Esophagus muscularis mucosa (tissue), 4 donors: ENCODE measurements around the gene THUMPD3. TPM values are rescaled to one million over a fixed set of nuclear protein-coding genes. Genes with fewer than 3 reads are reported as not detected.

ENCODE experiments used
- DNase-seq: peaks from one replicate; pipeline ENCODE4 v3.0.0-alpha.2; 2017; ENCODE audit errors: extremely low spot score
- H3K27ac ChIP-seq, 4 donors: fragments of 200-600 bp; sonication (generic); replicated peaks in 1 of 4; 1 replicate in 3 of 4; 2 replicates in 1 of 4; pipeline ENCODE4 v1.5.1; 2016 to 2019; ENCODE audit warnings: mild to moderate bottlenecking in 1 of 4
- H3K27me3 ChIP-seq, 4 donors: fragments of 200-600 bp; sonication (generic); one replicate each; pipeline versions ENCODE4 v1.5.1 to v1.6.0; 2016 to 2019
- H3K36me3 ChIP-seq, 4 donors: fragments of 200-600 bp; sonication (generic); one replicate each; pipeline ENCODE4 v1.5.1; 2016 to 2019
- H3K4me1 ChIP-seq, 4 donors: fragments of 200-600 bp; sonication (generic); one replicate each; pipeline ENCODE4 v1.5.1; 2016 to 2019
- H3K4me3 ChIP-seq, 4 donors: fragments of 200-600 bp; sonication (generic); 1 replicate in 2 of 4; 2 replicates in 2 of 4; pipeline ENCODE4 v1.5.1; 2016 to 2019; ENCODE audit warnings: mild to moderate bottlenecking in 4 of 4, moderate library complexity in 1 of 4
- H3K9me3 ChIP-seq, 4 donors: fragments of 200-600 bp; sonication (generic); 1 replicate in 3 of 4; 2 replicates in 1 of 4; pipeline ENCODE4 v1.5.1; 2016 to 2019
- EP300 ChIP-seq: sonication (generic); formaldehyde crosslinking; IDR thresholded peaks from one replicate; pipeline ENCODE4 v1.6.1; 2017; ENCODE audit warnings: antibody characterized with exemption
- POLR2A ChIP-seq: fragments of 450-650 bp; IDR thresholded peaks from one replicate; pipeline ENCODE4 v1.6.1; 2017; ENCODE audit warnings: antibody characterized with exemption, moderate library complexity, mild to moderate bottlenecking, low read depth
- POLR2AphosphoS5 ChIP-seq, 2 donors: sonication (generic); formaldehyde crosslinking; IDR thresholded peaks; one replicate each; pipeline ENCODE4 v1.6.1; 2017; ENCODE audit warnings: antibody characterized with exemption in 2 of 2
- WGBS: methylation state at CpG from one replicate; pipeline ENCODE4 v1.1.5; 2018; 5-methylcytosine and 5-hydroxymethylcytosine counted together
- intact Hi-C: fragments of 100-400 bp; cut with DNase I; formaldehyde crosslinking; loops from one replicate; pipeline ENCODE4 v1.15.1; 2023
- total RNA-seq, 4 donors: library from RNA; depleted of rRNA; stranded (reverse); fragments of >200 nt; gene quantifications; one replicate each; pipeline versions ENCODE4 v1.1.0 to v1.2.1, GENCODE V29; 2016
- TF ChIP-seq, protein P1 (sequence below), 3 experiments: fragments of 200-600 bp in 2 of 3; fragments of 450-650 bp in 1 of 3; sonication (generic) in 2 of 3; IDR thresholded peaks; one replicate each; pipeline ENCODE4 v1.5.1; 2017 to 2019; ENCODE audit warnings: antibody characterized with exemption in 3 of 3, mild to moderate bottlenecking in 2 of 3, moderate library complexity in 1 of 3

The THUMPD3 gene
- total RNA-seq, 4 donors from 2014 or later = 23.8 to 37.4 (median 26.1) TPM

DNA sequence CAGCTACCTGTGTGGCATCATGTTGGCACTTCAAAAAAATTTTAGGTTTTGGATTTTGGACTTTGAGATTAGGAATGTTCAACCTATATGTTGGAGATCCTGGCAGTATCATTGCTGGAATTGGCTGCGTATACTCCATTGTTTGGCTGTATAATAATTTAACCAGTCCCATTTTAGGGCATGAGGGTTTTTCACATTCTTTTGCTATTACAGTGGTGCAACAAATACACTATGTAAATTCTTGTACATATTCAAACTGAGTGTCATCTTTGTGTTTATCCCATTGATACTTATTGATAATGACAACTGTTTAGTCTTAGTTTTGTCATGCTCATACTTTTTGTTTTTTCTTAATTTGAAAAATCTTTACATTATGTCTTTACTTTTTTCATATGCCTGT, 6.7 kb downstream of the THUMPD3 start:
- H3K4me3 ChIP-seq = no peak overlapping the region
- H3K27me3 ChIP-seq = no peaks in the 10 kb centered on the region
- H3K36me3 ChIP-seq = peaks cover 55 to 99% (median 90%) of the 10 kb centered on the region in 4 donors
- no peak for DNase-seq
- TF ChIP-seq EP300 = no peak
- TF ChIP-seq, protein P1, sequence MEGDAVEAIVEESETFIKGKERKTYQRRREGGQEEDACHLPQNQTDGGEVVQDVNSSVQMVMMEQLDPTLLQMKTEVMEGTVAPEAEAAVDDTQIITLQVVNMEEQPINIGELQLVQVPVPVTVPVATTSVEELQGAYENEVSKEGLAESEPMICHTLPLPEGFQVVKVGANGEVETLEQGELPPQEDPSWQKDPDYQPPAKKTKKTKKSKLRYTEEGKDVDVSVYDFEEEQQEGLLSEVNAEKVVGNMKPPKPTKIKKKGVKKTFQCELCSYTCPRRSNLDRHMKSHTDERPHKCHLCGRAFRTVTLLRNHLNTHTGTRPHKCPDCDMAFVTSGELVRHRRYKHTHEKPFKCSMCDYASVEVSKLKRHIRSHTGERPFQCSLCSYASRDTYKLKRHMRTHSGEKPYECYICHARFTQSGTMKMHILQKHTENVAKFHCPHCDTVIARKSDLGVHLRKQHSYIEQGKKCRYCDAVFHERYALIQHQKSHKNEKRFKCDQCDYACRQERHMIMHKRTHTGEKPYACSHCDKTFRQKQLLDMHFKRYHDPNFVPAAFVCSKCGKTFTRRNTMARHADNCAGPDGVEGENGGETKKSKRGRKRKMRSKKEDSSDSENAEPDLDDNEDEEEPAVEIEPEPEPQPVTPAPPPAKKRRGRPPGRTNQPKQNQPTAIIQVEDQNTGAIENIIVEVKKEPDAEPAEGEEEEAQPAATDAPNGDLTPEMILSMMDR (IDR thresholded peaks at IDR 0.05) = no peak
- TF ChIP-seq POLR2A = no peak
- peaks cover 0 to 9% (median 7%) of the 10 kb centered on the region in 4 donors for H3K4me1 ChIP-seq
- H3K9me3 ChIP-seq = no peaks in the 10 kb centered on the region
- 96% methylated on average over 1 of the region's 1 CpG for WGBS
- H3K27ac ChIP-seq = no peak overlapping the region
- intact Hi-C loops = no loop called here

DNA sequence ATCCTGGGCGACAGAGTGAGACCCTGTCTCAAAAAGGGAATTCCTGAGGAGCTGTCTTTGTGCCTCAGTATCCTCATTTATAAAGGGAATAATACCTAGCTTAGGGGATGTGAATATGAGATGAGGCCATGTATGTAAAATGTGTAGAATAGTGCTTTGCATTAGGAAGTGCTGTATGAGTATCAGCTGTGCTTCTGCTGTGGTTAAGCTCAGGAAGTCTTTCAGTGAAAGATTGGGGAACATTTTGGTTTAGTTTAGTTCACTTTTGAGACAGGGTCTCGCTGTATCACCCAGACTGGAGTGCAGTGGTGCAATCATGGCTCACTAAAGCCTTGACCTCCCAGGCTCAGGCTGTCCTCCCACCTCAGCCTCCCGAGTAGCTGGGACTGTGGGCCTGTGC, 10.6 kb downstream of the THUMPD3 start:
- 81% methylated on average over 3 of the region's 3 CpGs for WGBS
- Histone ChIP-seq H3K9me3 (no peaks in the 10 kb centered on the region), H3K27me3 (no peaks in the 10 kb centered on the region), H3K4me3 (no peak overlapping the region), H3K36me3 (peaks cover 62 to 98% (median 93%) of the 10 kb centered on the region in 4 donors), H3K4me1 (no peaks in the 10 kb centered on the region), H3K27ac (no peak overlapping the region)
- intact Hi-C loops = no loop called here
- TF ChIP-seq EP300 (no peak), POLR2AphosphoS5 (IDR thresholded peaks at IDR 0.05) (no peak), POLR2A (no peak)
- TF ChIP-seq, protein P1 (IDR thresholded peaks at IDR 0.05) = no peak
- DNase-seq = no peak

- WGBS = 94% methylated on average over 1 of the region's 1 CpG
- Histone ChIP-seq H3K27me3 (no peaks in the 10 kb centered on the region), H3K27ac (no peak overlapping the region), H3K9me3 (no peaks in the 10 kb centered on the region), H3K36me3 (peaks cover 58 to 88% (median 76%) of the 10 kb centered on the region in 4 donors), H3K4me3 (no peak overlapping the region), H3K4me1 (peaks cover 0 to 6% (median 0%) of the 10 kb centered on the region in 4 donors)
- TF ChIP-seq POLR2AphosphoS5 (IDR thresholded peaks at IDR 0.05) (no peak), POLR2A (no peak), EP300 (no peak)
- TF ChIP-seq, protein P1 (IDR thresholded peaks at IDR 0.05) = no peak
- intact Hi-C loops = no loop called here
- no peak for DNase-seq
Observed at GRCh38 chr3:9377981-9378380, 15.1 kb downstream of the THUMPD3 start.

GRCh38 chr3:9379327-9379726, 16.5 kb downstream of the THUMPD3 start:
- intact Hi-C loops = no loop called here

More at GRCh38 chr3:9379327-9379726, 16.5 kb downstream of the THUMPD3 start:
- Histone ChIP-seq H3K4me3 (no peak overlapping the region), H3K36me3 (peaks cover 52 to 87% (median 73%) of the 10 kb centered on the region in 4 donors), H3K27ac (no peak overlapping the region), H3K27me3 (no peaks in the 10 kb centered on the region), H3K4me1 (peaks cover 0 to 6% (median 2%) of the 10 kb centered on the region in 4 donors), H3K9me3 (no peaks in the 10 kb centered on the region)
- WGBS = 48% methylated on average over 4 of the region's 4 CpGs
- no peak for DNase-seq
- TF ChIP-seq, protein P1 (IDR thresholded peaks at IDR 0.05) = no peak
- no peak for TF ChIP-seq POLR2A
- no peak for TF ChIP-seq POLR2AphosphoS5 (IDR thresholded peaks at IDR 0.05)
- no peak for TF ChIP-seq EP300
